K562 (cell line): ENCODE results near the gene SLC2A4. TPM values are rescaled to one million over a fixed set of nuclear protein-coding genes. Genes with fewer than 3 reads are reported as not detected.

Source experiments
- ARID4B ChIP-seq: sonication (generic); formaldehyde crosslinking; IDR thresholded peaks from 2 replicates; pipeline ENCODE4 v1.8.0; 2022; ENCODE audit warnings: mild to moderate bottlenecking, missing genetic modification reagents
- E2F5 ChIP-seq: sonication (generic); formaldehyde crosslinking; IDR thresholded peaks from 2 replicates; pipeline ENCODE4 v1.8.0; 2022; ENCODE audit warnings: mild to moderate bottlenecking, missing genetic modification reagents
- ESRRB ChIP-seq: fragments of 250-450 bp; sonication (Bioruptor Pico); IDR thresholded peaks from 2 replicates; pipeline ENCODE4 v1.5.0; 2020; ENCODE audit warnings: mild to moderate bottlenecking, moderate library complexity, borderline replicate concordance
- FUS ChIP-seq: fragments of 200-400 bp; formaldehyde crosslinking; optimal IDR thresholded peaks from 2 replicates; pipeline ENCODE3; 2017; ENCODE audit warnings: low read depth, low read length
- KHSRP ChIP-seq: fragments of 450-650 bp; IDR thresholded peaks from 2 replicates; pipeline ENCODE4 v1.6.1; 2017
- LCOR ChIP-seq: sonication (generic); formaldehyde crosslinking; IDR thresholded peaks from 2 replicates; pipeline ENCODE4 v1.8.0; 2022; ENCODE audit warnings: mild to moderate bottlenecking, missing genetic modification reagents
- MCM2 ChIP-seq: fragments of 450-650 bp; IDR thresholded peaks from 2 replicates; pipeline ENCODE4 v1.6.1; 2017; ENCODE audit warnings: low read depth, mild to moderate bottlenecking
- MYNN ChIP-seq, 2 experiments: sonication (generic); formaldehyde crosslinking in 1 of 2; IDR thresholded peaks; 2 replicates each; pipeline versions ENCODE4 v1.5.0 to v1.6.1; 2016 to 2020; ENCODE audit warnings: antibody characterized with exemption in 1 of 2, missing genetic modification reagents in 1 of 2
- STAT5B ChIP-seq: fragments of 250-450 bp; sonication (Bioruptor Pico); IDR thresholded peaks from 2 replicates; pipeline ENCODE4 v1.8.0; 2021; ENCODE audit warnings: mild to moderate bottlenecking, inconsistent platforms
- U2AF1 ChIP-seq: fragments of 200-400 bp; formaldehyde crosslinking; optimal IDR thresholded peaks from 2 replicates; pipeline ENCODE3; 2017; ENCODE audit warnings: mild to moderate bottlenecking, low read depth, low read length, moderate library complexity
- VEZF1 ChIP-seq: fragments of 200-800 bp; sonication (Bioruptor generic); IDR thresholded peaks from 2 replicates; pipeline ENCODE4 v1.6.1; 2017; ENCODE audit warnings: missing genetic modification characterization, missing compliant biosample characterization
- XRCC3 ChIP-seq: fragments of 450-650 bp; IDR thresholded peaks from 2 replicates; pipeline ENCODE4 v1.6.1; 2017; ENCODE audit warnings: mild to moderate bottlenecking, moderate library complexity
- XRCC5 ChIP-seq: fragments of 200-400 bp; formaldehyde crosslinking; IDR thresholded peaks from 2 replicates; pipeline ENCODE4 v1.6.1; 2017; ENCODE audit warnings: low read depth, mild to moderate bottlenecking, low read length
- ZHX1 ChIP-seq: fragments of 150-350 bp; conservative IDR thresholded peaks from 2 replicates; pipeline ENCODE4 v1.6.1; 2014; ENCODE audit warnings: low read length
- ZNF277 ChIP-seq: fragments of 250-450 bp; sonication (Bioruptor Pico); IDR thresholded peaks from 2 replicates; pipeline ENCODE4 v1.8.0; 2022; ENCODE audit warnings: inconsistent platforms, mild to moderate bottlenecking, moderate library complexity, borderline replicate concordance
- ZNF3 ChIP-seq: fragments of 250-450 bp; sonication (Bioruptor Pico); IDR thresholded peaks from 2 replicates; pipeline ENCODE4 v1.5.0; 2021; ENCODE audit warnings: mild to moderate bottlenecking, moderate library complexity
- polyA plus RNA-seq, 8 experiments: library from polyadenylated mRNA; depleted of rRNA in 4 of 8; stranded (reverse) in 5 of 8; unstranded in 3 of 8; fragments of >200 nt; fragmentation: Nextera tagmentation in 2 of 8; fragmentation: Illumina TruSeq in 1 of 8; extraction: Ambion mirVana in 2 of 8; extraction: Trizol in 1 of 8; gene quantifications; 2 replicates each; pipeline versions ENCODE4 v1.2.1 to v1.2.3, GENCODE V29; 2011 to 2014; ENCODE audit warnings: inconsistent platforms in 1 of 8, missing spikeins in 1 of 8
- total RNA-seq, 7 experiments: library from RNA; depleted of rRNA in 6 of 7; stranded (reverse); fragments of >200 nt in 6 of 7; fragmentation: Illumina TruSeq in 2 of 7; extraction: Trizol in 2 of 7; gene quantifications; 2 replicates each; pipeline versions ENCODE4 v1.2.1 to v1.2.3, GENCODE V29; 2011 to 2021; ENCODE audit warnings: low replicate concordance in 1 of 7

SLC2A4 gene
- total and polyA plus RNA-seq, 9 of the 15 experiments (the other 6 are each of a cell fraction or from before 2014, with no cell fraction given), result 0.74 to 3.5 (median 1.6) TPM

- peak; percentile 32; the same call in 1 of the 2 replicates for TF ChIP-seq ARID4B (CRISPR knock-in tag)
- TF ChIP-seq LCOR (CRISPR knock-in tag), result no peak
- no peak for TF ChIP-seq ESRRB
- no peak for TF ChIP-seq E2F5 (CRISPR knock-in tag)
- TF ChIP-seq KHSRP, result no peak
- TF ChIP-seq U2AF1, result no peak
- TF ChIP-seq STAT5B, result no peak
- TF ChIP-seq XRCC3, result no peak
- no peak for TF ChIP-seq ZHX1
- TF ChIP-seq VEZF1 (CRISPR knock-in tag), result peak; percentile 90
- no peak for TF ChIP-seq MYNN (IDR thresholded peaks at IDR 0.05)
- no peak for TF ChIP-seq MYNN (CRISPR knock-in tag; IDR thresholded peaks at IDR 0.05)
- TF ChIP-seq XRCC5, result no peak
- TF ChIP-seq FUS, result no peak
- no peak for TF ChIP-seq ZNF277 (CRISPR knock-in tag)
- TF ChIP-seq ZNF3 (CRISPR knock-in tag), result no peak
- no peak for TF ChIP-seq MCM2
Observed at GRCh38 chr17:7241783-7242716, 39.5 kb upstream of the SLC2A4 start, which contains the start of gene GABARAP (continued).
